ENCODE results near the gene MEIS2.
"Not testable (repeated sequence)": the region's sequence is repeated elsewhere in the genome, so short reads cannot be mapped to it uniquely, and the experiment has no call there.

Gene MEIS2

GRCh38 chr15:36999778-37000177, 100.6 kb downstream of the MEIS2 start:
- no peak overlapping the region for H3K27ac ChIP-seq (ENCODE audit: insufficient read depth, low read depth, low read length, poor library complexity, severe bottlenecking)
- no peaks in the 10 kb centered on the region for H3K9me3 ChIP-seq (ENCODE audit: control insufficient read depth, low read length)
- H3K4me1 ChIP-seq (ENCODE audit: control insufficient read depth, insufficient read depth, low read length): peaks cover 3% of the 10 kb centered on the region
- peaks cover 4% of the 10 kb centered on the region for H3K36me3 ChIP-seq (ENCODE audit: control insufficient read depth, insufficient read depth, low read length)
- H3K4me3 ChIP-seq (ENCODE audit: insufficient read depth, low read depth, low read length): no peak overlapping the region
- H3K27me3 ChIP-seq (ENCODE audit: control insufficient read depth, insufficient read depth, low read length, poor library complexity, severe bottlenecking): no peaks in the 10 kb centered on the region
- 80% methylated on average over 1 of the region's 1 CpG; no CpG with 5 or more reads in 1 of the 2 experiments for WGBS, 2 experiments

GRCh38 chr15:36996538-36997181, 103.7 kb downstream of the MEIS2 start:
- Histone ChIP-seq H3K36me3 (ENCODE audit: control insufficient read depth, insufficient read depth, low read length) (no peaks in the 10 kb centered on the region), H3K4me3 (ENCODE audit: insufficient read depth, low read depth, low read length) (no peak overlapping the region), H3K4me1 (ENCODE audit: control insufficient read depth, insufficient read depth, low read length) (no peaks in the 10 kb centered on the region), H3K9me3 (ENCODE audit: control insufficient read depth, low read length) (no peaks in the 10 kb centered on the region), H3K27ac (ENCODE audit: insufficient read depth, low read depth, low read length, poor library complexity, severe bottlenecking) (no peak overlapping the region), H3K27me3 (ENCODE audit: control insufficient read depth, insufficient read depth, low read length, poor library complexity, severe bottlenecking) (no peaks in the 10 kb centered on the region)
- WGBS, 2 experiments: 94 to 95% methylated on average over 4 of the region's 4 CpGs

- Histone ChIP-seq H3K4me1 (ENCODE audit: control insufficient read depth, insufficient read depth, low read length) (no peaks in the 10 kb centered on the region), H3K27ac (ENCODE audit: insufficient read depth, low read depth, low read length, poor library complexity, severe bottlenecking) (no peak overlapping the region), H3K4me3 (ENCODE audit: insufficient read depth, low read depth, low read length) (no peak overlapping the region), H3K36me3 (ENCODE audit: control insufficient read depth, insufficient read depth, low read length) (no peaks in the 10 kb centered on the region), H3K9me3 (ENCODE audit: control insufficient read depth, low read length) (no peaks in the 10 kb centered on the region), H3K27me3 (ENCODE audit: control insufficient read depth, insufficient read depth, low read length, poor library complexity, severe bottlenecking) (no peaks in the 10 kb centered on the region)
- WGBS, 2 experiments: 96 to 98% methylated on average over 2 of the region's 2 CpGs
Observed at GRCh38 chr15:36996121-36996520, 104.2 kb downstream of the MEIS2 start.

GRCh38 chr15:36994790-36995189, 105.6 kb downstream of the MEIS2 start:
- Histone ChIP-seq H3K27ac (ENCODE audit: insufficient read depth, low read depth, low read length, poor library complexity, severe bottlenecking) (no peak overlapping the region), H3K36me3 (ENCODE audit: control insufficient read depth, insufficient read depth, low read length) (no peaks in the 10 kb centered on the region), H3K9me3 (ENCODE audit: control insufficient read depth, low read length) (no peaks in the 10 kb centered on the region), H3K4me3 (ENCODE audit: insufficient read depth, low read depth, low read length) (no peak overlapping the region), H3K4me1 (ENCODE audit: control insufficient read depth, insufficient read depth, low read length) (no peaks in the 10 kb centered on the region), H3K27me3 (ENCODE audit: control insufficient read depth, insufficient read depth, low read length, poor library complexity, severe bottlenecking) (no peaks in the 10 kb centered on the region)
- 95 to 96% methylated on average over 8 of the region's 8 CpGs for WGBS, 2 experiments

GRCh38 chr15:36992454-36992853, 107.9 kb downstream of the MEIS2 start:
- Histone ChIP-seq H3K27ac (ENCODE audit: insufficient read depth, low read depth, low read length, poor library complexity, severe bottlenecking) (no peak overlapping the region), H3K36me3 (ENCODE audit: control insufficient read depth, insufficient read depth, low read length) (no peaks in the 10 kb centered on the region), H3K4me3 (ENCODE audit: insufficient read depth, low read depth, low read length) (no peak overlapping the region), H3K9me3 (ENCODE audit: control insufficient read depth, low read length) (no peaks in the 10 kb centered on the region), H3K27me3 (ENCODE audit: control insufficient read depth, insufficient read depth, low read length, poor library complexity, severe bottlenecking) (no peaks in the 10 kb centered on the region), H3K4me1 (ENCODE audit: control insufficient read depth, insufficient read depth, low read length) (no peaks in the 10 kb centered on the region)
- WGBS, 2 experiments: 92 to 96% methylated on average over 5 of the region's 5 CpGs

GRCh38 chr15:36988947-36989346, 111.4 kb downstream of the MEIS2 start:
- Histone ChIP-seq H3K9me3 (ENCODE audit: control insufficient read depth, low read length) (peaks cover 3% of the 10 kb centered on the region), H3K36me3 (ENCODE audit: control insufficient read depth, insufficient read depth, low read length) (peaks cover 3% of the 10 kb centered on the region), H3K4me1 (ENCODE audit: control insufficient read depth, insufficient read depth, low read length) (no peaks in the 10 kb centered on the region), H3K27ac (ENCODE audit: insufficient read depth, low read depth, low read length, poor library complexity, severe bottlenecking) (no peak overlapping the region), H3K27me3 (ENCODE audit: control insufficient read depth, insufficient read depth, low read length, poor library complexity, severe bottlenecking) (no peaks in the 10 kb centered on the region), H3K4me3 (ENCODE audit: insufficient read depth, low read depth, low read length) (no peak overlapping the region)

- H3K9me3 ChIP-seq (ENCODE audit: control insufficient read depth, low read length): peaks cover 3% of the 10 kb centered on the region
- no peak overlapping the region for H3K27ac ChIP-seq (ENCODE audit: insufficient read depth, low read depth, low read length, poor library complexity, severe bottlenecking)
- H3K4me1 ChIP-seq (ENCODE audit: control insufficient read depth, insufficient read depth, low read length): no peaks in the 10 kb centered on the region
- H3K27me3 ChIP-seq (ENCODE audit: control insufficient read depth, insufficient read depth, low read length, poor library complexity, severe bottlenecking): no peaks in the 10 kb centered on the region
- peaks cover 3% of the 10 kb centered on the region for H3K36me3 ChIP-seq (ENCODE audit: control insufficient read depth, insufficient read depth, low read length)
- H3K4me3 ChIP-seq (ENCODE audit: insufficient read depth, low read depth, low read length): no peak overlapping the region
Observed at GRCh38 chr15:36982430-36982829, 117.9 kb downstream of the MEIS2 start.

- H3K4me1 ChIP-seq (ENCODE audit: control insufficient read depth, insufficient read depth, low read length); H3K4me3 ChIP-seq (ENCODE audit: insufficient read depth, low read depth, low read length); H3K27me3 ChIP-seq (ENCODE audit: control insufficient read depth, insufficient read depth, low read length, poor library complexity, severe bottlenecking); H3K36me3 ChIP-seq (ENCODE audit: control insufficient read depth, insufficient read depth, low read length); H3K9me3 ChIP-seq (ENCODE audit: control insufficient read depth, low read length); H3K27ac ChIP-seq (ENCODE audit: insufficient read depth, low read depth, low read length, poor library complexity, severe bottlenecking): not testable (repeated sequence)
- WGBS, 2 experiments: 95 to 100% methylated on average over 2 of the region's 2 CpGs
Observed at GRCh38 chr15:36980281-36980680, 120.1 kb downstream of the MEIS2 start.

- H3K36me3 ChIP-seq (ENCODE audit: control insufficient read depth, insufficient read depth, low read length): no peaks in the 10 kb centered on the region
- H3K27me3 ChIP-seq (ENCODE audit: control insufficient read depth, insufficient read depth, low read length, poor library complexity, severe bottlenecking): no peaks in the 10 kb centered on the region
- WGBS, 2 experiments: 88 to 100% methylated on average over 1 of the region's 1 CpG
- no peaks in the 10 kb centered on the region for H3K9me3 ChIP-seq (ENCODE audit: control insufficient read depth, low read length)
- H3K27ac ChIP-seq (ENCODE audit: insufficient read depth, low read depth, low read length, poor library complexity, severe bottlenecking): no peak overlapping the region
- no peak overlapping the region for H3K4me3 ChIP-seq (ENCODE audit: insufficient read depth, low read depth, low read length)
- no peaks in the 10 kb centered on the region for H3K4me1 ChIP-seq (ENCODE audit: control insufficient read depth, insufficient read depth, low read length)
Observed at GRCh38 chr15:36978625-36979024, 121.7 kb downstream of the MEIS2 start.

- H3K36me3 ChIP-seq (ENCODE audit: control insufficient read depth, insufficient read depth, low read length): no peaks in the 10 kb centered on the region
- H3K27ac ChIP-seq (ENCODE audit: insufficient read depth, low read depth, low read length, poor library complexity, severe bottlenecking): no peak overlapping the region
- 88 to 100% methylated on average over 1 of the region's 1 CpG for WGBS, 2 experiments
- no peaks in the 10 kb centered on the region for H3K9me3 ChIP-seq (ENCODE audit: control insufficient read depth, low read length)
- H3K4me1 ChIP-seq (ENCODE audit: control insufficient read depth, insufficient read depth, low read length): no peaks in the 10 kb centered on the region
- no peaks in the 10 kb centered on the region for H3K27me3 ChIP-seq (ENCODE audit: control insufficient read depth, insufficient read depth, low read length, poor library complexity, severe bottlenecking)
- H3K4me3 ChIP-seq (ENCODE audit: insufficient read depth, low read depth, low read length): no peak overlapping the region
Observed at GRCh38 chr15:36978126-36978525, 122.2 kb downstream of the MEIS2 start.

- no peaks in the 10 kb centered on the region for H3K36me3 ChIP-seq (ENCODE audit: control insufficient read depth, insufficient read depth, low read length)
- H3K9me3 ChIP-seq (ENCODE audit: control insufficient read depth, low read length): no peaks in the 10 kb centered on the region
- no peaks in the 10 kb centered on the region for H3K4me1 ChIP-seq (ENCODE audit: control insufficient read depth, insufficient read depth, low read length)
- no peaks in the 10 kb centered on the region for H3K27me3 ChIP-seq (ENCODE audit: control insufficient read depth, insufficient read depth, low read length, poor library complexity, severe bottlenecking)
- H3K4me3 ChIP-seq (ENCODE audit: insufficient read depth, low read depth, low read length): no peak overlapping the region
- H3K27ac ChIP-seq (ENCODE audit: insufficient read depth, low read depth, low read length, poor library complexity, severe bottlenecking): no peak overlapping the region
Observed at GRCh38 chr15:36977659-36978058, 122.7 kb downstream of the MEIS2 start.

All from ectodermal cell (in vitro differentiated cells).